PC-9 (cell line): ENCODE results near the gene HEMK1.

ENCODE experiments used
- CTCF ChIP-seq: fragments of 200-600 bp; sonication (generic); conservative IDR thresholded peaks from 2 replicates; pipeline ENCODE4 v1.6.1; 2017; ENCODE audit warnings: mixed run types, antibody characterized with exemption, mild to moderate bottlenecking, moderate library complexity
- EZH2 ChIP-seq: fragments of 200-600 bp; sonication (generic); IDR thresholded peaks from 2 replicates; pipeline ENCODE4 v1.8.0; 2017; ENCODE audit warnings: antibody characterized with exemption, low read depth

- TF ChIP-seq CTCF (no peak), EZH2 (no peak)
Measured at GRCh38 chr3:50524746-50525145, 44.6 kb upstream of the HEMK1 start.
